ENCODE results near the gene RCSD1.

RCSD1 gene

GRCh38 chr1:167693425-167694045, 63.5 kb downstream of the RCSD1 start:
- no peak for DNase-seq

DNA sequence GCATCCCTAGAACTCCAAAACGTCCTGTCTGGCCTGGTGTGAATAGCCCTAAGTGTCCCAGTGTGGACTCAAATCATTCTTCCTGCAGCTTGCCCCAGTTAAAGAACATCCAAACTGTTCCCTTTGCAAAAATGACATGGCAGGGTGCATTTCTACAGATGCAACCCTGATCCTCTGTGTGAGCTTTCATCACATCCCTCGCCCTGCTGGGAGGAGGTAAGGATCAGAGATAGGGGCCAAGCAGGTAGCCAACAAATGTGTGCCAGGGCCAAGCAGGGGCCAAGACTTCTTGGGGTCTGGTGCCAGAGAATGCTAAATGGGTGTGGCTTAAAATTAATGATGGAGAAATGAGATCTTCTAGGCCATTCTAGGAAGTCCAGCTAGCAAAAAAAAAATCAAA, 64.7 kb downstream of the RCSD1 start:
- no peak for DNase-seq

GRCh38 chr1:167695147-167695546, 65.1 kb downstream of the RCSD1 start:
- no peak for DNase-seq

GRCh38 chr1:167695756-167696561, 65.9 kb downstream of the RCSD1 start:
- DNase-seq = no peak

GRCh38 chr1:167697667-167698141, 67.7 kb downstream of the RCSD1 start:
- DNase-seq = no peak

- no peak for DNase-seq
These were observed 68.3 kb downstream of the RCSD1 start for GRCh38 chr1:167698313-167698712.

DNA sequence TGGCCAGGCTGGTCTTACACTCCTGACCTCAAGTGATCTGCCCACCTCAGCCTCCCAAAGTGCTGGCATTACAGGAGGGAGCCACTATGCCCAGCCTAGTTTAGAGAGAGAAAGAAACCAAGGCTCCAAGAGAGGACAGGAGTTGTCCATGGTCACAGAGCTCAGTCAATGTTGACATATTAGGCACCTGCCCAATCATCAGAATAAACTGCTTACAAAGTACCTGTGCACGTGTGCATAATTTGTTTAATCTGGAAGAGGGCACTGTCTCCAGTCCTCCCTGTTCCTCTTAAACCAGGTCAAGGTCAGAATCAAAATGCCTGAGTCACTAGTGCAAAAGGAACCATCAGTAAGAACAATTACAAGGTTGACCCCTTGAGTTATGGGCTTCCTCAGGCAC, 71.5 kb downstream of the RCSD1 start:
- DNase-seq = no peak

GRCh38 chr1:167703557-167703956, 73.5 kb downstream of the RCSD1 start:
- no peak for DNase-seq

DNA sequence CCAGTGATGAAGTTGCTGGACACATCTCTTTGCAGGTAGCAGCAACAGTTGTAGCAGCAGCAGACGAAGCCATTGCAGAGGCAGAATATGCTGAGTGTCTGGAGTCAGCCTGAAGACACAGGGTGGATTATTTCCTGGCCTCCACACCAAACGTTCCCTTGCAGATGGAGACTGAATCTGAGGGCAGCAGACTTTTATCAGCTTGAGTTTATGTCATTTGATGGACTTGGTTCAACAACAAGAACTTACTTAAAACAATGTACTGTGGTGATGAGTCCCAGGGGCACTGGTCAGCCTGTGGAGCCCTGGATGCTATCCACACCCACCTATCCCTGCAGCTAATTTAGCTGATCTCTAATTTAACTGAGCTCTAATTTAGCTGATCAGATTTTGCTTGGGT, 74.7 kb downstream of the RCSD1 start:
- no peak for DNase-seq

- DNase-seq = no peak
These were observed 75.2 kb downstream of the RCSD1 start for GRCh38 chr1:167705250-167705649.

DNA sequence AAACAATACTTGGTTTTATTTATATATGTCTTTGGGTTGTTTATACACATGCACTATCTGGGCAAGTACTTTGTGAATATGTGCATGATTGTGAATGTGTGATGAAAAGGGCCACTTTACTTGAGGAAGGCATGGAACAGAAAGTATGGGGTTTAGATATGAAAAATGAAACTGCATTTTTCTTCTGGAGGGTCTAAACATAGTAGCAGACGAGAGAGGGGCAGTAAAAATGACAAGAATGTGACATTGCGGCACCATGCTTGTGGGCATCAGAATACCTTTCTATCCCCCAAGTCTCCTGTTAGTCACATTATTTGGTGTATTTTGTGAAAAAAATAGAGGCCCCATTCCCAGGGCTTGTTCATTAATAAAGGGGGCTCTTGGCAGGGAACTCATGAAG, 76.3 kb downstream of the RCSD1 start:
- no peak for DNase-seq

DNA sequence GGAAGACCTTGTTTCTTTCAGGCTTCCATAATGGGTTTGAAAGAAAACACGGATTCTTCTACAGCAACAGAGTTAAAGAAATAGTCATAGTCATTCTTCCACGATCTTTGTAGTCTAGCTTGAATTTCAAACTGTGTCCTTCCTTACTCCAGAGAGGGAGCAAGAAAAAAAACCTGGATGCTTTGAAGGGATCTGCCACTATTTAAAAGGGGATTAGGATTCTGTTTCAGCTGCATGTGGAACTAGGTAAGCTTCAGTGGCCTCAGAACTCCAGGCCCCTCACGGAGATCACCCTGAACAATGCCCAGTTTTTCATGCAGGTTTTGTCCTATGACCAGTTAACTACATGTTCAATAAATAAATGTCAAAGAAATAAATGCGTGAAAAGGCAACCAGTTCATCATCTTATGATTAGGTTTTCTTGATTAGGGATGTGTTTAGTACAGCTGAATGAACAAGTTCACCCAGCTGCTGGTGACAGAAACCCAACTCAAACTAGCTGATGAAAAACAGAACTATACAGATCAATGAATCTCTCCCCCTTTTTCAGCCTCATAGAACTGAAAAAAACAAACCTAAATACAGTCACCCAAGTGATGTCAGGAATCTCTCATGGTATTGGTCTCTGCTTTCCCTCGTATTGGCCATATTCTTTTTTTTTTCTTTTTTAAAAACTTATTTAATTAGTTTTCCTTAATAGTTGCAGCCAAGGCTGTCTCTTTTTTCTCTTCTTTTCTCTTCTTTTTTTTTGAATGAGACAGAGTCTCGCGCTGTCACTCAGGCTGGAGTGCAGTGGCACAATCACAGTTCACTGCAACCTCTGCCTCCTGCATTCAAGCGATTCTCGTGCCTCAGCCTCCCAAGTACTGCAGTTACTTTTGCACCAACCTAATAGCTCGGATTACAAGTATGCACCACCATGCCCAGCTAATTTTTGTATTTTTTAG, 77.2 kb downstream of the RCSD1 start:
- DNase-seq = no peak

DNA sequence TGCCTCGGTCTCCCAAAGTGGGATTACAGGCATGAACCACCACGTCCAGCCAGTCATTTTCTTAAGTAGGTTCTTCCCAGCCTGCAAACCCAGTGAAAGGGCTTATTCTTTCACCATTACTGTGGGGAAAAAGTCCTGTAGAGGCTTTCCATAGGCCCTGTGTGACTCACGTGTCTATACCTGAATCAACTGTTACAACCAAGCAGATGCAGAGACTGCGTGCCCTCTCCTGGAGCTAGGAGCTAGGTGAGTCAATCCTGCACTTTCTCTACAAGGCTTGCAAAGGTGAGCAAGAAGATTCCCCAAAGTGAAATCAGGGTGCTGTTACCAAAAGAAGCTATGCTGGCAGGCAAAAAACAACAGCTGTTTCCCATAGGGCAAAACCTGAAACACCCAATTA, 77.9 kb downstream of the RCSD1 start:
- peak; percentile 19 to 31 for DNase-seq

DNA sequence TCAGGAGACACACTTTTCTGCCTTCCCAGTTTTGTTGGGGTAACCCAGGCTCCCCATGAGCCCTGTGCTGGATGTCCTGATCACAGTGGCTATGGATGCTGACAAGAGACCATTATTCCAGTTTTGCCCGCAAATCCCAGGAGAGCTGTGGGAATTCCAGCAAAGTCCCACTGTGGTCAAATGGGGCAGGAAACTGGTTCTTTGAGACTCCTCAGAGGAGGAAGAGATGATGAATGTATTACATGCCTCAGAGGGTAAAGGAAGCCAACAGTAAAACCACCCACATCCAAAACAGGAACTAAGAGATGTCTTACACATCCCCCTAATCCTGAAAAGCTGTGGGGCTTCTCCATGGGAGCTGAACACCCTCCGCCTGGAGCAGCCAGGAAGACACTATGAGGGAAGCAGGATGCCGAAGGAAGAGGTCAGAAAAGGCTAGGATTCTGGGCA, 78.9 kb downstream of the RCSD1 start:
- DNase-seq = no peak

DNA sequence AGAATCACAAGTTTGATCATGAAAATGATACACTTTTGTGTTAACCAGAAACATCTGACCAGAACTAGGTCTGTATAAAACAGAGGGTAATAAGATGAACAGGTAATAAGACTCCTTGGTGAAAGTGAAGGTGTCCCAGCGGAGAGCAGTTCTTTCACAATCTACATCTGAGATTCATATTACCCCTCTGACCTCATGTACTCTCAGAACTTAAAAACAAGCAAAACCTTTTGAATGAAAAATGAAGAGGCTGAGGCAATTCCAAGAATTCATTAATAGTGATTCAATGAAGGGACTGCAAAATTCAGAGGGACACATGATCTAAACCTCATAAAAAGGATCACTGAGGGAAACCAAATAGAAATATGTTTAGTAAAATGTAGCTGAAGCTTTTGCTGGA, 80.8 kb downstream of the RCSD1 start:
- DNase-seq = no peak

GRCh38 chr1:167711797-167712196, 81.8 kb downstream of the RCSD1 start:
- no peak for DNase-seq

- DNase-seq = peak; percentile 17 to 34
These were observed 83.5 kb downstream of the RCSD1 start for GRCh38 chr1:167713330-167714081.

GRCh38 chr1:167714098-167714438, 84.0 kb downstream of the RCSD1 start:
- peak in 1 of 2 experiments; percentile 84 for DNase-seq

DNA sequence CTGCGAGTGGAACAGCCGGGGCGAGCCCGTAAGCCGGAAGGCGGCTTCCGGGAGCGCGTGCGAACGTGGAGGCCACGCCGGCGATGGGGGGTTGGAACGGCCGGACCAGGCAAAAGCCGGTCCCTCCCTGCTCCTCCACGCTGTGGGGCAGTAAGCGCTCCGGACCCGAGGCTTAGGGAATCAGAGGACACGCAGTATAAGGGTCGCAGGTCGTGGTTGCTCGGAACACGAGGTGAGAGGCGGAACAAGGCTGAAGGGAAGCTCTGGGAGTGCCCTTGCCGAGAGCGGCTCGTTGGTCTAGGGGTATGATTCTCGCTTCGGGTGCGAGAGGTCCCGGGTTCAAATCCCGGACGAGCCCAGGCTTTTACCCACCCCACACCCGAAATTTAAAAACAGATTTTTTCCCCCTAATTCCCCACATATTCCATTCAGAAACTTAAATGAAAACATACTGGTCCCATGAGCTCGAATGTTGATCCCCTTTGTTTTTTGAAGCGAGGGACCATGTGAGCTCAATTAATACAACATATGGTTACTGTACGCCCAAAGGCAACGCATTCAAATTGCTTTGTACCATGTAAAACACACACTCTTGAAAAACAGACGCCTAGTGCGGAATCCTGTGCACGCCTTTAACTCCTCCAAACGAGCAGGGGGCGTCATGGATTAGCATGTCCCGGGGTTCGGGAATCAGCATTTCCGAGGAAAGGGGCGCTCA, 84.6 kb downstream of the RCSD1 start:
- peak; percentile 95 for DNase-seq

- DNase-seq = peak; percentile 90 to 91
These were observed 85.3 kb downstream of the RCSD1 start for GRCh38 chr1:167715157-167715999.

DNA sequence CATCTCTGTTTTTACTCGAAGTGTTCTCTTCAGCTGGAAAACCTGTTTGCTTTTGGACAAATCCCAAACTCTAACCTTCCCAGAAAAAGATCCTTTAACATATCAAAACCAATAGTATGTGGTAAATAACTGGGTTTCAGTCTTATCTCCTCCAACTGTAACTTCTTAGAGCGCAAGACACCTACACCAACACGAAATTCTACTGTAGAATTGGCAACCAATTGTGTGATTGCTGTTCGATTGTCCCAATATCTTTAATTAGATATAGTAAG, 85.9 kb downstream of the RCSD1 start:
- no peak for DNase-seq

All from activated CD4-positive, alpha-beta T cell treated with anti-CD3 and anti-CD28 coated beads, Interleukin-2, amount 50 U/mL, for 48 hours (primary cell).